Measurements from ENCODE around the gene PREX1.
A peak's percentile ranks its signal among the peaks of the same experiment; 100 is the strongest.
"Not testable (repeated sequence)": the region's sequence is repeated elsewhere in the genome, so short reads cannot be mapped to it uniquely, and the experiment has no call there.

The PREX1 gene
- long read RNA-seq, partial matches to known transcripts, result 22 of 25 reads
- long read RNA-seq, other reads (novel, unspliced or antisense), result 3 of 25 reads

DNA sequence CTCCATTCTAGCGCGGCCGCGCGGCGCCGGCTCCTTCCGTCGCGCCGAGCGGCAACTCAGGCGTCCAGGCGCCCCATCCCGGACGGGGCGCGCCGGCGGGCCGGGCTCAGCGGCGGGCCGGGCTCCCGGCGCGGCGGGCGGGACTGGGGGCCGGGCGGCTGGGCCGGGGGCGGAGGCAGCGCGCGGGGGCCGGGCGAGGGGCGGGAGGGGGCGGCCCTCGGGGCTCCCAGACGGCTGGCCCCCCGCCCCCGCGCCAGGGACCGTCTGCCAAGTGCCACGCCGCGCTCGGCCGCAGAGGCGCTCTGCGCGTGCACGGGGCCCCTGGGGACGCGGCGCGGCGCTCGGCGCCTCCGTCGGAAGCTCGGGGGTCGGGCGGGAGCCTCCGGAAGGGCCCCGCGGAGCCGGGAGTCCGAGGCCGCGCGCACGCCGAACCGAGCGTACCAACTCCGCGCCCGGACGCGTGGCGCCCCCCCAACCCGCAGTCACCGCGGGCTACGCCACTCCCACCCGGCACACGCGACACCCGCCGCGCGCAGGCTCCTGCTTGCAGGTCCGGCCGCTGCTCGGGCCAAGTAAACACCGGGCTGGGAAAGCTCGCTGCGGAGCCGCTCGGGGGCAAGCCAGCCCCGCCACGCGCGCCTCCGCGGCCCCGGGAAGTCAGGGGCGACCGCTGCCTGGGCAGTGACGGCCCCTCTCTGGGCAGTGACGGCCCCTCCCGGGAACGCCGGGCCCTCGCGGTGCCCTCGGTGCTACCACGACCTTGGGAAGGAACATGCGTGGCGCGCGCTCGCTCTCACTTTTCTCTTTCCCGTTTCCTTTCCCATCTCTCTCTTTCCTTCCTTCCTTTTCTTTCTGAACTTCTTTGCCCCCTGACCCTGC is at the start of gene PREX1:
PREX1 (minus strand) TSS at position 145 of the 879 bp plus-strand sequence; CDS start at position 6, 139 bp downstream.
- H3K27ac ChIP-seq (replicated peaks), result peak within 1 kb of the TSS; percentile 90
- H3K27me3 ChIP-seq (ENCODE audit: insufficient read depth, poor library complexity, severe bottlenecking), result no peaks in the 10 kb centered on the region
- peak; percentile 80 to 88 for DNase-seq (ENCODE audit: low read depth in 1 of 2, low spot score in 1 of 2)
- TF ChIP-seq POLR2AphosphoS5 (IDR thresholded peaks at IDR 0.05; ENCODE audit: low read depth) (peak; percentile 38), GABPA (IDR thresholded peaks at IDR 0.05; ENCODE audit: low read depth) (no peak)
- H3K4me3 ChIP-seq (replicated peaks; ENCODE audit: insufficient read depth, low read length), result peak within 1 kb of the TSS; percentile 58

DNA sequence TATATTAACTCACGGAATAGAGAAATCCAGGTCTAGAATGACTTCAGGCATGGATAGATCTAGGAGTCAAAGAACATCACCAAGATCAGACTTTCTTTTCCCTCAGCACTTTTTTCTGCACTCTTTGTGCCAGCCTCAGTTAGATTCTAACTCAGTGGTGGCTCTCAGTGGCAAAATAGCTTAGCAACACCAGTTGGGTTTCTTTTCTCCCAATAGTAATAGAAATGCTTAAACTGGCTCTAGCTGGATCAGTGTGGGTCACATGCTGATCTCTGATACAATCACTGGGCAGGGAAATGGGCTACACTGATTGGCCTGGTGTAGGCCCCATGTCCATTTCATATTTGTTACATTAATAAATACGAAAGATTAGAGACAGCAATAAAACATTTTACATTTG is 49.5 kb upstream of the PREX1 start:
- Histone ChIP-seq H3K27me3 (ENCODE audit: insufficient read depth, poor library complexity, severe bottlenecking) (no peaks in the 10 kb centered on the region), H3K4me3 (replicated peaks; ENCODE audit: insufficient read depth, low read length) (no peak overlapping the region), H3K27ac (replicated peaks) (no peak overlapping the region)
- no peak for TF ChIP-seq GABPA (IDR thresholded peaks at IDR 0.05; ENCODE audit: low read depth)
- no peak for TF ChIP-seq SPI1 (IDR thresholded peaks at IDR 0.05; ENCODE audit: borderline replicate concordance, low read depth)
- TF ChIP-seq POLR2AphosphoS5 (IDR thresholded peaks at IDR 0.05; ENCODE audit: low read depth), result no peak
- no peak for TF ChIP-seq REST (IDR thresholded peaks at IDR 0.05; ENCODE audit: insufficient replicate concordance, low read depth)
- no peak for TF ChIP-seq CTCF (IDR thresholded peaks at IDR 0.05; ENCODE audit: insufficient read depth, low read length)
- DNase-seq (ENCODE audit: low read depth in 1 of 2, low spot score in 1 of 2), result no peak

- H3K27ac ChIP-seq (replicated peaks), result no peak overlapping the region
- H3K27me3 ChIP-seq (ENCODE audit: insufficient read depth, poor library complexity, severe bottlenecking), result no peaks in the 10 kb centered on the region
- peak; percentile 22 to 62 for DNase-seq (ENCODE audit: low read depth in 1 of 2, low spot score in 1 of 2)
- TF ChIP-seq SPI1 (IDR thresholded peaks at IDR 0.05; ENCODE audit: borderline replicate concordance, low read depth), result no peak
- no peak for TF ChIP-seq GABPA (IDR thresholded peaks at IDR 0.05; ENCODE audit: low read depth)
- TF ChIP-seq POLR2AphosphoS5 (IDR thresholded peaks at IDR 0.05; ENCODE audit: low read depth), result no peak
- no peak for TF ChIP-seq CTCF (IDR thresholded peaks at IDR 0.05; ENCODE audit: insufficient read depth, low read length)
- no peak for TF ChIP-seq REST (IDR thresholded peaks at IDR 0.05; ENCODE audit: insufficient replicate concordance, low read depth)
- H3K4me3 ChIP-seq (replicated peaks; ENCODE audit: insufficient read depth, low read length), result no peak overlapping the region
Observed at GRCh38 chr20:48875914-48876240, 48.1 kb upstream of the PREX1 start.

- Histone ChIP-seq H3K27ac (replicated peaks) (no peak overlapping the region; the same call in 1 of the 2 replicates), H3K27me3 (ENCODE audit: insufficient read depth, poor library complexity, severe bottlenecking) (no peaks in the 10 kb centered on the region), H3K4me3 (replicated peaks; ENCODE audit: insufficient read depth, low read length) (no peak overlapping the region)
- no peak for TF ChIP-seq GABPA (IDR thresholded peaks at IDR 0.05; ENCODE audit: low read depth)
- TF ChIP-seq REST (IDR thresholded peaks at IDR 0.05; ENCODE audit: insufficient replicate concordance, low read depth), result no peak
- TF ChIP-seq POLR2AphosphoS5 (IDR thresholded peaks at IDR 0.05; ENCODE audit: low read depth), result no peak
- no peak for TF ChIP-seq SPI1 (IDR thresholded peaks at IDR 0.05; ENCODE audit: borderline replicate concordance, low read depth)
- no peak for TF ChIP-seq CTCF (IDR thresholded peaks at IDR 0.05; ENCODE audit: insufficient read depth, low read length)
- peak in 1 of 2 experiments; percentile 28 for DNase-seq (ENCODE audit: low read depth in 1 of 2, low spot score in 1 of 2)
Observed at GRCh38 chr20:48875233-48875913, 47.6 kb upstream of the PREX1 start.

DNA sequence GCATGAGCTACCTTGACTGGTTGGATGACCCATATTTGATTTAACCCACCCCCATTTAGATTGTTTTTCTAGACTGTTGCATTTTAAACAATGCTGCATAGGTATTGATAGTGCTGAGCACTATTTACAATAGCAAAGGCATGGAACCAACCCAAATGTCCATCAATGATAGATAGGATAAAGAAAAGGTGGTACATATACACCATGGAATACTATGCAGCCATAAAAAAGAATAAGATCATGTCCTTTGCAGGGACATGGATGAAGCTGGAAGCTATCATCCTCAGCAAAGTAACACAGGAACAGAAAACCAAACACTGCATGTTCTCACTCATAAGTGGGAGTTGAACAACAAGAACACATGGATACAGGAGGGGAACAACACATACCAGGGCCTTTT is 41.6 kb upstream of the PREX1 start:
- H3K4me3 ChIP-seq (replicated peaks; ENCODE audit: insufficient read depth, low read length); H3K27me3 ChIP-seq (ENCODE audit: insufficient read depth, poor library complexity, severe bottlenecking); DNase-seq (ENCODE audit: low read depth in 1 of 2, low spot score in 1 of 2): not testable (repeated sequence)
- peak overlapping the region; percentile 71 for H3K27ac ChIP-seq (replicated peaks)

All from HL-60 (cell line).